RWPE1 (cell line): ENCODE measurements around the gene CLIC1.
A peak's percentile ranks its signal among the peaks of the same experiment; 100 is the strongest.

Source experiments
- CTCF ChIA-PET: fragments of 350-600 bp; sonication (Branson Sonifier 250); formaldehyde crosslinking; extraction: SDS; loops from one replicate; lab custom pipeline; 2021; lab: Yijun Ruan, JAX
- POLR2A ChIA-PET: fragments of 400-600 bp; formaldehyde crosslinking; extraction: SDS; loops from one replicate; lab custom pipeline; 2020; ENCODE audit warnings: antibody characterized with exemption; ENCODE audit not compliant: low non-redundant PET; lab: Yijun Ruan, JAX
- DNase-seq: peaks from one replicate; pipeline ENCODE4 v3.0.0; 2012; ENCODE audit warnings: low spot score
- H3K27ac ChIP-seq: fragments of 450-650 bp; 2 replicates; pipeline ENCODE4 v1.5.1; 2017
- TF ChIP-seq, protein P1 (sequence below): fragments of 450-650 bp; conservative IDR thresholded peaks from 2 replicates; pipeline ENCODE4 v1.5.1; 2017; ENCODE audit warnings: low read depth, mild to moderate bottlenecking

The CLIC1 gene

DNA sequence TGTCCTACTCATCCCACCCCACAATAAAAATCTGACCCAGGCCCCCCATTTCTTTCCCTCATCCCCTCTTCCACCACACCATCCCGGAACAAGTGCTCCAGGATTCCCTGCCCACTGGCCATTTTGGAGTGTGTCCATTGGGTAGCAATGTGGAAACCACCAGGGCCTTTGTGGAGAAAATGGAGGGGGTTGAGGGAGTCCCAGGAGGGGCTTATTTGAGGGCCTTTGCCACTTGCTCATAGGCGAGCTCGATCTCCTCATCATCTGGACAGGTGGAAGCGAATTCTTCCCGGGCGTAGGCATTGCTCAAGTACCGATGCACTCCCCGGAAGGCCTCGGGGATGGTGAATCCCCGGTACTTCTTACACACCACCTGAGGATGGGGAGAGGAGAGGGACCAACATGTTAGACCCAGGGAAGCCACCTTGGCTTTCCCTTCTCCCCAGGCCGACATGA is 5.7 kb downstream of the CLIC1 start:
- CTCF ChIA-PET = interaction anchor here (1.1 to 2.0 kb wide), 4 partner anchors 19 to 39 kb away, joined by 3 to 5 read pairs (median 4); partner anchors contain the start of gene LY6G6F
- no peak for DNase-seq
- POLR2A ChIA-PET = no interaction called here
- H3K27ac ChIP-seq = peak overlapping the region; percentile 94
- TF ChIP-seq, protein P1, sequence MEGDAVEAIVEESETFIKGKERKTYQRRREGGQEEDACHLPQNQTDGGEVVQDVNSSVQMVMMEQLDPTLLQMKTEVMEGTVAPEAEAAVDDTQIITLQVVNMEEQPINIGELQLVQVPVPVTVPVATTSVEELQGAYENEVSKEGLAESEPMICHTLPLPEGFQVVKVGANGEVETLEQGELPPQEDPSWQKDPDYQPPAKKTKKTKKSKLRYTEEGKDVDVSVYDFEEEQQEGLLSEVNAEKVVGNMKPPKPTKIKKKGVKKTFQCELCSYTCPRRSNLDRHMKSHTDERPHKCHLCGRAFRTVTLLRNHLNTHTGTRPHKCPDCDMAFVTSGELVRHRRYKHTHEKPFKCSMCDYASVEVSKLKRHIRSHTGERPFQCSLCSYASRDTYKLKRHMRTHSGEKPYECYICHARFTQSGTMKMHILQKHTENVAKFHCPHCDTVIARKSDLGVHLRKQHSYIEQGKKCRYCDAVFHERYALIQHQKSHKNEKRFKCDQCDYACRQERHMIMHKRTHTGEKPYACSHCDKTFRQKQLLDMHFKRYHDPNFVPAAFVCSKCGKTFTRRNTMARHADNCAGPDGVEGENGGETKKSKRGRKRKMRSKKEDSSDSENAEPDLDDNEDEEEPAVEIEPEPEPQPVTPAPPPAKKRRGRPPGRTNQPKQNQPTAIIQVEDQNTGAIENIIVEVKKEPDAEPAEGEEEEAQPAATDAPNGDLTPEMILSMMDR = no peak

DNA sequence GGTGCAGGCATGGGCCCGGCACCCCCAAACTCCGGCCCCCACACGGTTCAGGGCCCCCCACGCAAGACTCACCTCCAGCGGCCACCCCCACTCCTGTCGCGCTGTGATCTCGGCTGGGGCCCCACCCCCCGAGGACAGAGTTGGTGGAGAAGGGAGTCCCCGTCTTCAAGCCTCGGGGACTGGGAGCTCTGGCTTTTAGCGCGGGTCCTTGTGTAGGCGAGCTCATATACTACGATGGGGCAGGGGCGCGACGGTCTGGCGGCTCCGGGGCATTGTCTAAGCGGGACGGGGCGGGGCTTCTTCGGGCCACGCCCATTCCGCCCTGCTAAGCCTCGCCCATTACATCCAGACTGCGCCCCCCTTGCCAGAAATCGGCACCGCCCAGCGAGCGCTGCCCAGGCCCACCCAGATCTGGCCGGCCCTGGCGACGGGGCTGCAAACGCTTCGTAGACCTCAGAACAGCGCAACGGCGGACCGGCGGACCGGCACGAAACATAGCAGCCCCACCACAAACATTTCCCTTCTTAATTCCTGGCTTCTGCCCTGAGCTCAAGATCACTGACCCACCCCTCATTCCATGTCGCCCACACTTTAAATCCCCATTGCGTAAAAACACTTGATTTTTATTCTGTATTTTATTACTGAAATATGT is 6.2 kb downstream of the CLIC1 start:
- TF ChIP-seq, protein P1 = no peak
- ChIA-PET CTCF (interaction anchor here (0.7 to 1.4 kb wide), 10 partner anchors 12 to 134 kb away, joined by 3 to 8 read pairs (median 3); partner anchors contain the start of genes LY6G5C and LY6G6F), POLR2A (interaction anchor here (0.6 to 1.1 kb wide), 2 partner anchors 19 to 41 kb away, joined by 4 to 7 read pairs; no protein-coding TSS in a partner anchor)
- peak overlapping the region; percentile 94 for H3K27ac ChIP-seq
- peak; percentile 79 for DNase-seq

DNA sequence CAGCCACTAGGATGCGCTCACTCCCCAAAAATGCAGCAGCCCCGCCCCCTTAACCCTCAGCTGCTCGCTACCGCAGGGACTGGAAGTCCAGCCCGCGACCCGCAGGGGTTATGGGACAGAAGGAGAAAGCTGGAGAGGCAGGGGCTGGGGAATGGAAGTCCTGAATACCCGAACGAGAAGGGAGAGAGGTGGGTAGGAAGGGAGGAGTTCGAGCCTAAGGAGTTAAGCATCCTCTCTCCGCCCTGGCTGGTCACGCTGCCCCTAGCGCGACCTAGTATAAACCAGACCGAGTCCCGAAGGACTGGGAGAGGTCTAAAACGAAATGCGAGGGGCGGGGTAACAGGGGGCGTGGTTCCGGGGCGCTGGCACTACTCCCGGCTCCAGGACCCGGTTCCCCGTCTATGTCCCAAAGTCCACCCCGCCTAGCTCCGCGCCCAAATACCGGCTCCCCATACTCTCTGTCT is 6.8 kb downstream of the CLIC1 start:
- ChIA-PET CTCF (interaction anchor here (0.7 to 1.4 kb wide), 10 partner anchors 12 to 134 kb away, joined by 3 to 8 read pairs (median 3); partner anchors contain the start of genes LY6G5C and LY6G6F), POLR2A (interaction anchor here (0.6 to 1.1 kb wide), 2 partner anchors 18 to 41 kb away, joined by 4 to 7 read pairs; no protein-coding TSS in a partner anchor)
- TF ChIP-seq, protein P1 = peak; percentile 53
- DNase-seq = peak; percentile 90
- H3K27ac ChIP-seq = peak overlapping the region; percentile 94

DNA sequence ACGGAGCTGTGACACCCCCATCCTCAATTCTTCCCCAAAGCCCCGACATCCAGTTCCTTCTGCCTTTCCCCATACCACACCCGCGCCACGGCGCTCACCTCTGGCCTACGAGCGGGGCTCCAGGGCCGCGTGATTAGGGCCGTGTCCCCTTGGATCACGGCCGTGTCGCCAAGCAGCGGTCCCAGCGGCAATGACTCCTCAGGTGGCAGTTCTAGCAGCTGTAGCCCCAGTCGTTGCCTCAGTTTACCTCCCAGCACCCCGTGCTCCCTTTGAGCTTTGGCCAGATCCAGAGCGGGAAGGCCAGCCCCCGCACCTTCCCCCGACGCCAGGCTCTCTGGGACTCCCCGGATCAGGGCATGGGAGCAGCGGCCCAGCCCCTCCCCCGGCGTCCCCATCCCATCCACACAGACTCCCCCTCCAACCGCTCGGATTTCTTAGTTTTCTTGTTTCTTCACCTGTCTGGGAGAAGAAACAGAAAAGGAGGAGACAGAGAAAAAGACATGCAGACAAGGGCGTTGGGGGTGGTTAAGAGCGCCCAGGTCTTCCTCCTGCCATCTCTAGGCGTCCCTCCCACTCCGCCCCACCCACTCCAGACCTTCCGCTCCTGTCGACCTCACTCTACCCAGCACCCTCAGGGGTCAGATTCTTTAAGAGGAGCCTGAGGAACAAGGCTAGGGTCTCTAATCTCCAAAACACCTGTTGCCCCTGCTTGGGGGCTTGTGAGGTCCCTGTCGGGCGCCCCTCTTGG is 7.4 kb downstream of the CLIC1 start, which contains the start of gene DDAH2:
Gene DDAH2 (minus strand): TSS at position 533 of the 748 bp plus-strand sequence. CDS start 138 bp downstream, at position 395.
- DNase-seq = no peak
- H3K27ac ChIP-seq = peak within 1 kb of the TSS; percentile 94
- TF ChIP-seq, protein P1 = peak; percentile 84
- POLR2A ChIA-PET = interaction anchor here (0.6 to 1.1 kb wide), 2 partner anchors 18 to 42 kb away, joined by 4 to 7 read pairs; no protein-coding TSS in a partner anchor
- CTCF ChIA-PET = interaction anchor here (0.5 to 1.4 kb wide), 11 partner anchors 11 to 135 kb away, joined by 3 to 8 read pairs (median 4); partner anchors contain the start of genes LY6G5C and LY6G6F

DNA sequence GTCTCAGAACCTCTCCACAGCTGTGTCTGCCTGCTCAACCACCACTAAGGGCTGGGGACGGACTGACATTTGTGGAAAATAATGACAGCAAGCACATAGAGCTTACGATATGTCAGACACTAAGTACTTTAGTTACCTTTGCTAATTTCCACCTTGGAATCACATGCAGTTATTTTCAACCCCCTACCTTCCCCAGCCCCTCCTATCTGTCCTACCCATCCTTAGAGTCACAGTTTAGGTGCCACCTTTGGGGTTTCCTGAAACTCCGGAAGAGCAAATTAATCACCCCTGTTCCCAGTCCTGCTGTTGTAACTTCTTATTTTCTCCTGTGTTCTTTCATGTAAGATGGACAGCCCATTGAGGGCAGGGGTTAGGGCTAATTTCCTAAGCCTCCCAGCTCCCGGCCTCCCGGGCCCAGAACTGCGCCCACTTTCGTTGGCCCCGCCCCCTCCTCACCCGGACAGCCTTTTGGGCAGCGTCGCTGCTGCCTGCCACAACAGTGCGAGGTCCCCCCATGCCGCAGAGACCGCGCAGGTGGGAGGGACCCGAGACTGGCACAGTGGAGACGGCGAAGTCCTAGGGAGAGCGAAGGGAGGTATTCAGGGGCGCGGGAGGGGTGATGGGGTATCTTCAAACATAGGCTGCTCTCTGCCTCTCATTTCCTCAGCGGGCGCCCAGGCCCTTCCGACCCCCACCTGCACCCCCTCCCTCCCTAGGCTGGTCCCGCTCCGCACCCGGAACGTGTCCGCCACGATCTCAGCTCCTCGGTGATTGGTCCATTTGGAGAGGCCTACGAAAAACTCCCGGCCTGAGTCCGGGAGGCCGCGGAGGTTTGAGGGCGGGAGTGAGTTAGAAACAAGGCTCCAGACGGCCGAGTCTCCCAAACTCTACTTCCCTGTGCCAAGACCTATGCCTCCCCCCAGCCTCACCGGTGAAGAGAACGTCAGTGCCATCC is 8.3 kb downstream of the CLIC1 start:
- H3K27ac ChIP-seq = peak overlapping the region; percentile 94
- TF ChIP-seq, protein P1 = no peak
- no peak for DNase-seq
- CTCF ChIA-PET = interaction anchor here (0.5 to 0.6 kb wide), 2 partner anchors 19 to 47 kb away, joined by 4 read pairs; partner anchors contain the start of gene LY6G5C
- POLR2A ChIA-PET = no interaction called here
